CD4-positive, CD25-positive, alpha-beta regulatory T cell (primary cell): ENCODE results near the gene COLEC11. TPM values are rescaled to one million over a fixed set of nuclear protein-coding genes. Genes with fewer than 3 reads are reported as not detected.

Experiments used
- ATAC-seq, 2 donors: fragments of 150-1000 bp; cut with Tn5 transposase; one replicate each; pipeline ENCODE4 v1.10.0; 2021; ENCODE audit warnings: low read depth in 2 of 2, moderate number of reproducible peaks in 2 of 2, moderate library complexity in 1 of 2
- DNase-seq, 3 donors: peaks; one replicate each; pipeline versions ENCODE4 v3.0.0 to v3.0.0-alpha.2; 2012 to 2022; ENCODE audit warnings: mixed read lengths in 1 of 3
- H3K27ac ChIP-seq: one replicate; pipeline ENCODE4 v1.7.0; 2013; ENCODE audit warnings: mild to moderate bottlenecking, low read length; ENCODE audit not compliant: insufficient read depth, poor library complexity, severe bottlenecking
- H3K27me3 ChIP-seq: one replicate; pipeline ENCODE4 v1.7.0; 2013; ENCODE audit warnings: low read length; ENCODE audit not compliant: control insufficient read depth, insufficient read depth
- H3K36me3 ChIP-seq: one replicate; pipeline ENCODE4 v1.7.0; 2013; ENCODE audit warnings: mild to moderate bottlenecking, low read length, moderate library complexity; ENCODE audit not compliant: control insufficient read depth, insufficient read depth
- H3K4me1 ChIP-seq: 2 replicates; pipeline ENCODE4 v1.7.0; 2013; ENCODE audit warnings: mild to moderate bottlenecking, low read length; ENCODE audit not compliant: insufficient read depth, control insufficient read depth, poor library complexity, severe bottlenecking
- H3K4me3 ChIP-seq: one replicate; pipeline ENCODE4 v1.7.0; 2013; ENCODE audit warnings: low read depth, mild to moderate bottlenecking, low read length, moderate library complexity
- H3K9me3 ChIP-seq, 2 experiments: 1 replicate in 1 of 2; 2 replicates in 1 of 2; pipeline ENCODE4 v1.7.0; 2013; ENCODE audit warnings: low read length in 2 of 2, mild to moderate bottlenecking in 1 of 2, moderate library complexity in 1 of 2; ENCODE audit not compliant: control insufficient read depth in 2 of 2
- H3K27ac Mint-ChIP-seq, 3 donors: one replicate each; pipeline ENCODE4 v1.8.0; 2020 to 2022; ENCODE audit warnings: mild to moderate bottlenecking in 3 of 3, mixed read lengths in 3 of 3, moderate library complexity in 2 of 3
- H3K27me3 Mint-ChIP-seq: one replicate; pipeline ENCODE4 v1.8.0; 2022; ENCODE audit warnings: mild to moderate bottlenecking, mixed read lengths
- H3K36me3 Mint-ChIP-seq: one replicate; pipeline ENCODE4 v1.8.0; 2020; ENCODE audit warnings: mixed read lengths
- H3K4me1 Mint-ChIP-seq, 4 donors: one replicate each; pipeline ENCODE4 v1.8.0; 2020 to 2022; ENCODE audit warnings: mixed read lengths in 4 of 4, mild to moderate bottlenecking in 1 of 4
- H3K4me3 Mint-ChIP-seq, 4 donors: one replicate each; pipeline ENCODE4 v1.8.0; 2020 to 2022; ENCODE audit warnings: mild to moderate bottlenecking in 4 of 4, mixed read lengths in 4 of 4, moderate library complexity in 3 of 4
- H3K9me3 Mint-ChIP-seq, 7 donors: one replicate each; pipeline ENCODE4 v1.8.0; 2020 to 2022; ENCODE audit warnings: mixed read lengths in 7 of 7, mild to moderate bottlenecking in 3 of 7, moderate library complexity in 2 of 7
- polyA plus RNA-seq, 4 donors: library from polyadenylated mRNA; unstranded; fragments of 300-500 nt; fragmentation: Illumina TruSeq; gene quantifications; one replicate each; pipeline ENCODE4 v1.2.3, GENCODE V29; 2021
- total RNA-seq: library from RNA; stranded (reverse); gene quantifications from one replicate; pipeline ENCODE4 v1.2.3, GENCODE V29; 2022

Gene COLEC11
- total and polyA plus RNA-seq, 5 donors from 2014 or later: not detected

GRCh38 chr2:3641841-3642421 is 47.0 kb downstream of the COLEC11 start:
- no peaks in the 10 kb centered on the region for H3K4me1 ChIP-seq
- no peaks in the 10 kb centered on the region for H3K36me3 ChIP-seq
- Mint-ChIP-seq H3K27me3 (no peaks in the 10 kb centered on the region), H3K27ac (no peak overlapping the region), H3K4me3 (no peak overlapping the region), H3K36me3 (no peaks in the 10 kb centered on the region), H3K4me1 (no peaks in the 10 kb centered on the region), H3K9me3 (no peaks in the 10 kb centered on the region)
- no peak overlapping the region for H3K4me3 ChIP-seq
- no peak for DNase-seq
- no peaks in the 10 kb centered on the region for H3K9me3 ChIP-seq
- no peak for ATAC-seq
- H3K27ac ChIP-seq: no peak overlapping the region
- no peaks in the 10 kb centered on the region for H3K27me3 ChIP-seq

GRCh38 chr2:3642521-3643215 is 47.8 kb downstream of the COLEC11 start:
- Histone ChIP-seq H3K9me3 (no peaks in the 10 kb centered on the region), H3K27me3 (no peaks in the 10 kb centered on the region), H3K4me3 (no peak overlapping the region), H3K27ac (no peak overlapping the region), H3K4me1 (no peaks in the 10 kb centered on the region), H3K36me3 (no peaks in the 10 kb centered on the region)
- no peaks in the 10 kb centered on the region for H3K27me3 Mint-ChIP-seq
- H3K9me3 Mint-ChIP-seq: no peaks in the 10 kb centered on the region
- H3K27ac Mint-ChIP-seq: no peak overlapping the region
- no peaks in the 10 kb centered on the region for H3K36me3 Mint-ChIP-seq
- no peak overlapping the region for H3K4me3 Mint-ChIP-seq
- DNase-seq: no peak
- no peaks in the 10 kb centered on the region for H3K4me1 Mint-ChIP-seq
- ATAC-seq: no peak

GRCh38 chr2:3643371-3644245 is 48.7 kb downstream of the COLEC11 start:
- Mint-ChIP-seq H3K36me3 (no peaks in the 10 kb centered on the region), H3K9me3 (no peaks in the 10 kb centered on the region), H3K4me3 (no peak overlapping the region), H3K27me3 (no peaks in the 10 kb centered on the region), H3K4me1 (no peaks in the 10 kb centered on the region), H3K27ac (peak overlapping the region in 1 of 3 donors; percentile 62)
- Histone ChIP-seq H3K4me3 (no peak overlapping the region), H3K27ac (no peak overlapping the region), H3K4me1 (no peaks in the 10 kb centered on the region), H3K9me3 (no peaks in the 10 kb centered on the region), H3K36me3 (no peaks in the 10 kb centered on the region), H3K27me3 (no peaks in the 10 kb centered on the region)
- no peak for DNase-seq
- ATAC-seq: no peak

- Histone ChIP-seq H3K27ac (no peak overlapping the region), H3K36me3 (no peaks in the 10 kb centered on the region), H3K4me3 (no peak overlapping the region), H3K27me3 (no peaks in the 10 kb centered on the region), H3K9me3 (no peaks in the 10 kb centered on the region), H3K4me1 (no peaks in the 10 kb centered on the region)
- H3K36me3 Mint-ChIP-seq: no peaks in the 10 kb centered on the region
- no peak overlapping the region for H3K4me3 Mint-ChIP-seq
- DNase-seq (no peak), ATAC-seq (no peak)
- no peak overlapping the region for H3K27ac Mint-ChIP-seq
- no peaks in the 10 kb centered on the region for H3K27me3 Mint-ChIP-seq
- H3K4me1 Mint-ChIP-seq: no peaks in the 10 kb centered on the region
- no peaks in the 10 kb centered on the region for H3K9me3 Mint-ChIP-seq
Observed at GRCh38 chr2:3644246-3644525, 49.3 kb downstream of the COLEC11 start.

GRCh38 chr2:3644891-3645605 is 50.1 kb downstream of the COLEC11 start:
- H3K27me3 Mint-ChIP-seq: no peaks in the 10 kb centered on the region
- H3K4me3 Mint-ChIP-seq: no peak overlapping the region
- Histone ChIP-seq H3K4me1 (no peaks in the 10 kb centered on the region), H3K4me3 (no peak overlapping the region), H3K27me3 (no peaks in the 10 kb centered on the region), H3K9me3 (no peaks in the 10 kb centered on the region), H3K36me3 (no peaks in the 10 kb centered on the region), H3K27ac (no peak overlapping the region)
- no peaks in the 10 kb centered on the region for H3K36me3 Mint-ChIP-seq
- ATAC-seq (no peak), DNase-seq (no peak)
- H3K27ac Mint-ChIP-seq: no peak overlapping the region
- H3K9me3 Mint-ChIP-seq: no peaks in the 10 kb centered on the region
- H3K4me1 Mint-ChIP-seq: no peaks in the 10 kb centered on the region

- no peak overlapping the region for H3K4me3 ChIP-seq
- H3K36me3 Mint-ChIP-seq: no peaks in the 10 kb centered on the region
- H3K4me3 Mint-ChIP-seq: no peak overlapping the region
- ATAC-seq (no peak), DNase-seq (no peak)
- no peaks in the 10 kb centered on the region for H3K36me3 ChIP-seq
- H3K27me3 Mint-ChIP-seq: no peaks in the 10 kb centered on the region
- no peak overlapping the region for H3K27ac Mint-ChIP-seq
- H3K4me1 ChIP-seq: peaks cover 3% of the 10 kb centered on the region
- H3K27ac ChIP-seq: no peak overlapping the region
- H3K9me3 Mint-ChIP-seq: no peaks in the 10 kb centered on the region
- H3K9me3 ChIP-seq: no peaks in the 10 kb centered on the region
- peaks cover 1 to 3% (median 2%) of the 10 kb centered on the region in 4 donors for H3K4me1 Mint-ChIP-seq
- H3K27me3 ChIP-seq: no peaks in the 10 kb centered on the region
Observed at GRCh38 chr2:3645745-3646389, 51.0 kb downstream of the COLEC11 start.

GRCh38 chr2:3646446-3646845 is 51.5 kb downstream of the COLEC11 start:
- Histone ChIP-seq H3K4me1 (peaks cover 7% of the 10 kb centered on the region), H3K27ac (no peak overlapping the region), H3K4me3 (no peak overlapping the region), H3K9me3 (no peaks in the 10 kb centered on the region), H3K36me3 (no peaks in the 10 kb centered on the region), H3K27me3 (no peaks in the 10 kb centered on the region)
- Mint-ChIP-seq H3K36me3 (no peaks in the 10 kb centered on the region), H3K4me3 (no peak overlapping the region), H3K4me1 (peaks cover 4 to 5% (median 5%) of the 10 kb centered on the region in 4 donors), H3K27me3 (no peaks in the 10 kb centered on the region), H3K27ac (no peak overlapping the region), H3K9me3 (no peaks in the 10 kb centered on the region)
- DNase-seq: no peak
- ATAC-seq: no peak
